GM18508 (cell line): ENCODE data around the gene SLC22A31.

Source experiments
- ATAC-seq: cut with Tn5 transposase; IDR thresholded peaks from one replicate; pipeline ENCODE4 v1.9.1; 2021; ENCODE audit warnings: moderate number of reproducible peaks; ENCODE audit not compliant: insufficient read depth, unreplicated experiment

Gene SLC22A31

GRCh38 chr16:89154390-89155183 is 45.8 kb downstream of the SLC22A31 start:
- ATAC-seq = no peak

- ATAC-seq = no peak
Measured at GRCh38 chr16:89153848-89154271, 46.5 kb downstream of the SLC22A31 start.

- ATAC-seq = no peak
Measured at GRCh38 chr16:89152831-89153700, 47.3 kb downstream of the SLC22A31 start.

- ATAC-seq = no peak
Measured at GRCh38 chr16:89150981-89151380, 49.4 kb downstream of the SLC22A31 start.

- ATAC-seq = no peak
Measured at GRCh38 chr16:89150090-89150835, 50.1 kb downstream of the SLC22A31 start.

GRCh38 chr16:89149386-89149785 is 51.0 kb downstream of the SLC22A31 start:
- ATAC-seq = no peak

- no peak for ATAC-seq
Measured at GRCh38 chr16:89147085-89147817, 53.1 kb downstream of the SLC22A31 start.

GRCh38 chr16:89146211-89147005 is 53.9 kb downstream of the SLC22A31 start:
- ATAC-seq = no peak
